Lower leg skin (tissue), 3 donors: ENCODE results near the gene FRS3.

Experiments used
- CTCF ChIP-seq, 3 donors: fragments of 450-650 bp; IDR thresholded peaks; one replicate each; pipeline ENCODE4 v1.5.1; 2016; ENCODE audit warnings: antibody characterized with exemption in 3 of 3, mild to moderate bottlenecking in 3 of 3, moderate library complexity in 2 of 3
- POLR2A ChIP-seq, 2 donors: fragments of 450-650 bp; IDR thresholded peaks; one replicate each; pipeline ENCODE4 v1.6.1; 2016 to 2017; ENCODE audit warnings: antibody characterized with exemption in 2 of 2, mild to moderate bottlenecking in 1 of 2, moderate library complexity in 1 of 2

- TF ChIP-seq CTCF (IDR thresholded peaks at IDR 0.05), result no peak
- no peak for TF ChIP-seq POLR2A (IDR thresholded peaks at IDR 0.05)
Measured at GRCh38 chr6:41768545-41769308, 11.0 kb downstream of the FRS3 start.
